Measurements from ENCODE around the gene YARS1.

YARS1 gene

DNA sequence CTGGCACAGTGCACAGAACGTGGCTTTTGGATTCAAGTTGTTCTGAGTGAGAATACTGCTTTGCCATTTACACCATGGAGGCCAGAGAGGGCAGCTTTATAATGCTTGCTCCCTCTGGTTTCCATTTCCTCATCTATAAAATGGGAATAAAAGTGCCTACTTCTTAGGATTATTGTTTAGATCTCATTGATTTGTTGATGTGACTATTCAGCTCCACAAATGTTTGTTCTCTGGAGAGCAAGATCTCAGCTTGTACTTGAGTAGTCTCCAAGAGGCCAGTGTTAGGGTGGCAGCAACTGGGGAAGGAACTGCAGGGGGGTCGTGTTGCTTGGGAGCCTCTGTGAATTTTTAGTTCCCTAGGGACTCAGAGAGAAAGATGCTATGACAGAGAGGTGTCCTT lies 55.2 kb downstream of the YARS1 start:
- no peak for DNase-seq

DNA sequence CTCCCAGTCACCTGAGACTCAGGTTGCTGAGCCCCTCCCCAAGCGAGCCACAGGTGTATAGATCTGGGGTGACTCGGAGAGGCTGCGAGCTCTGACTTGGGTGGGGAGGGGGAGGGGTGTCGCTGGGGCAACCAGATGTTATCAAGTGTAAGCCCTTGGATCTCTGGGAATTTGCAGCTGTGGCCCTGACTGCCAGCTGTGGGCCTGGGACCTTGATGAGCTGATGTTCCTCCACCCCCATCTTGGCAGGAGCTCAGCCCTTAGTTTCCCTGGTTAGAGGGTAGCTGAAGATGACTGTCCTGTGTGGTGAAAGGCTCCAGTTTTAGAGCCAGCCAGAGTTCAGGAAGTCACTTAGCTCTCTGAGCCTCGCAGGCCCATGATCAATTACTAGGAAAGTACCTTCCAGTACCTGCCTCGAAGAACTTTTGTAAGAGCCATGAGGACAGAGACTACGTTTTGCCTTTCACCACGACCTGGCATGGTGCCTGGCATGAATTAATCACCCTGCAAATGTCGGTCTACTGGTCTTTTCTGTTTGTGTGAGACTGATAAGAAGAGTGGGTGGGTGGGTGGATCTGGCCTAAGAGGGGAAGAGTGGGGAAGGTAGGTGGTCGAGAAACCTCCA lies 55.8 kb downstream of the YARS1 start:
- no peak for DNase-seq

DNA sequence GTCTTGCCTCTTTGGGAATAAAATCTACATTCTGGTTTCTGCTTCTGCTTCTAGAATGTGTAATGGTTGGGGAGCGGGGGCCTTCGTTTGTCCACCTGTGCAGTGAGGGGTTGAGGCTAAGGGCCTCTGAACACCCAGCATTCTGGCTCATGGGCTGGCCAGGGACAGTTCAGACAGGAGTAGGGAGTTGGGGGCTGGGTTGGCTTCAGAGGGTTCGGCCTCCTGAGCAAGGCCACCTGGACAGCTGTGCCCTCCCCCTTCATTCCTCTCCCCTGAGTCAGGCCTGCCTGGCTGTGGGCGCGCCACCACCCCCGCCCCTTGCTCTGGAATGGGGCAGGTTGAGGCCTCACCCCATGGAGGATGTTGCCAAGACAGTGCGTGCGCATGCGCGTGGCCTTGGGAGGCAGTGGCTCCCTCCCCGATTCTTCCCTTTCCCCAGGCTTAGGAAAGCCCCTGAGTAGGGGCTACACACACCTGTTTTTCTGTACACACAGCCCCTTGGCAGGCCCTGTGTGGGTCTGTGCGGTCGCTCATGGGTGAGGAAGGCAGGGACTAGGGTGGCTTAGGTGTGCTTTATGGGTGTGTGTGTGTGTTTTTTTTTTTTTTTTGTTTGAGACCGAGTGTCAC lies 57.0 kb downstream of the YARS1 start:
- DNase-seq, result no peak

DNA sequence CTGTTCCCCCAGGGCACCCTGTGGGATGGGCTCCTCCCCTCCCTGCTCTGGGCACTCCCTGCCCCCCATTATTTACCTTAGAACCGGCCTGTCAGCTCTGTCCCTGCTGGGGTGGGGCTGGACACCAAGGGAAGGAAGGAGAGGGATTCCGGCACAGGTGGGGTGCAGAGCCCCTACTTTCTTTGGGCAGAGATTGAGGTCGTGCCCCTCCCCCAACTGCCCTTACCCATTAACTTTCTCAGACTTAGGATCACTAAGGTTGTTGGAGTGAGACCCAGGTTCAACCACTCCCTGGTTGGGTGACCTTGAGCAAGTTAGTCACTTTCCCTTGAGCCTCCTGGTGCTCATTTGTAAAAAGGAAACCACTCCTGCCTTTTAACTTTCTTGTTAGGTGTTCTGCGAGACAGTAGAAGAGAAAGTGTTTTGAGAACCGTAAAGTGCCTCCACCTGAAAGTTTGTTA lies 57.6 kb downstream of the YARS1 start:
- DNase-seq, result no peak

DNA sequence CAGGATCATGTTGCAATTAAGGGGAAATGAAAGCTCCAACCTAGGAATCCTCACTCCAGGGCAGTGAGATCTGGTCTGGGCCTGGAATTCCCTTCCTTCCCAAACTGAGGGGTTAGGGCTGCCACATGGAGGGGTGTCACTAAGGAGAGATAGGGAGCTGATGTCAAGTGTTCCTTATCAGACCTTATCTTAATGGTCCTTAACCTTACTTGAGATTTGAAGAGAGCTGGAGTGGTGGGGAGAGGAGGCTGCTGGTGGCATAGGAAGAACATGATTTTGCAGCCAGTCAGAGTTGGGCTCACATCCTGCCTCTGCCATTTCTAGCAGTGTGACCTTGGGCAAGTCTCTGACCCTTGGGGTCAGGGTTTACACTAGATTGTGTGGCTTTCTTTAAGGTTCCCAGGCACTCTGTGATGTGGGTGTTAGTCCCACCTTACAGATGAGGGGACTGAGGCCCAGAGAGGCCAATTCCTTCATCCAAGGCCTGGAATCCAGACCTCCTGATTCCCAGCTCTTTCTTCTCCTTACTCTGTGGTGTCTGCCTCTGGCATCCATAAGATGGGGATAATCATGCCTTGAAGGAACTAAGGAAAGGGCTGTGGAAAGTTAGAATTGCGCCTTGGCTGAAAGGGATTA lies 58.2 kb downstream of the YARS1 start:
- no peak for DNase-seq

DNA sequence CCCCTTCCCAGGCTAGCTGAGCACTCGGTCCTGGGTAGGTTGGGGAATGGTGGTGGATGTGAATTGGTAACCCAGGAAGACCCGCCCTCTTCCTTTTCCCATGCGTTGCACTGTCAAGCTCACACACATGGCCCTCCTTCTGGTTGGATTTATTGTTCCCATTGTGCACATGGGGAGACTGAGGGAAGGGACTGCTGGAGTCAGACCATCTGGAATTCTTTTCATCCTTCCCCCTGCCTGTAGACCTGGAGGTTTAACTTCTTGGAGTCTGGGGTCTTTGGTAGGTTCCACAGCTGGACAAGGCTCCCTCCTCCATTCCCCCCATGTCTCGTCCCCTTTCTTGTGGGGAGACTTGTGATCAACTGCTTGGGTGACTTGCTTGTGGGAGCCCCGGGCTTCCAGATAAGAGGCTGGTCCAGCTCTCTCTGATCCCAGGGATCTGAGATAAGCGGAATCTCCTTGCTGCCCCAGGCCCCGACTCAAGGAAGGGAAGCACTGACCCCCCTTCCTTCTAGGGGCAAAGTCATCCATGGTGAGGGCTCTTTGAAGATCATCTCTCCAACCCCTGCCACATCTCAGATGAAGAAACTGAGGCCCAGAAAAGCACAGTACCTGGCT lies 58.9 kb downstream of the YARS1 start:
- DNase-seq, result no peak

DNA sequence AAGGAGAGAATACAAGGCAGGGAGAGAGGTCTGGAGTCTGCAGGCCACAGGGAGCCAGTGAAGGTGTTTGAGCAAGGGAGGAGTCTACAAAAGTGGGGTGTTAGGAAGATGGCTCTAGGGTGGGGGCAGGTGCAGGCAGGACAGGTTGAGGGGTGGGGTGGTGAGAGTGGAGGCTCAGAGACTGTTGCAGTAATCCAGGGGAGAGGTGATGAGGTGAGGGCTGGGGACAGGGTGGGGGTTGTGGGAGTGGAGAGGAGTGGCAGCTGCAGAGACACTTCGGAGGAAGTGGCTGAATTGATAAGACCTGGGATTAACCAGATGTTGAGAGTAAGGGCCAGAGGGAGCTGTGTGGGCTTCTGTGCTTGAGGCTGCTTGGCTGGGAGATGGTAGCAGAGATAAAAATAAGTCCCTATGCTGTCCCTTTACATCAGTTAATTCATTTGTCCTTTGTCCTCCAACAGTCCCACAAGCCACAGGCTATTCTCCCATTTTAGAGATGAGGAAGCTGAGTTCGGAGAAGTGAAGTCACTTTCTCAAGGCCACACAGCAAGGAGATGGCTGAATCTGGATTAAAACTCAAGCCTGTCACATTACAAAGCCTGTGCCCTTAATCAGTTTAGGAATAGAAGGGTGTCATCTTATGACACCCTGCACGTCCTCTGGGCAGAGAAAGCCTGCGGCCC lies 59.8 kb downstream of the YARS1 start:
- no peak for DNase-seq

DNA sequence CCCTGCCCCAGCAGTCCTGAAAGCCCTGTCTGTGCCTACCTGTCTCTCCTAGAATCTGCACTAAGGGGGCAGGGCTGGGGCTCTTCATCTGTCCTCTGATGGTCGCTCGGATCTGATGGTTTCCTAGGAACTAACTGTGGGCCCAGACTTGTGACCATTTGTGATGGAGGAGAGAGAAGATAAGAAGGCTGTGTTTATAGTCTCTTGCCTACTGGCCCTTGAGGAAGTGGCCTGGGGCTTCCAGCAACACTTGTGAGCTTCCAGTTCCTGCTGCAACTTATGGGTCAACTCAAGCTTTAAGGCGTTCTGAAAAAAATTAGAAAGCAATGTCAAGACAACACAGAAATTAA lies 61.4 kb downstream of the YARS1 start:
- no peak for DNase-seq

DNA sequence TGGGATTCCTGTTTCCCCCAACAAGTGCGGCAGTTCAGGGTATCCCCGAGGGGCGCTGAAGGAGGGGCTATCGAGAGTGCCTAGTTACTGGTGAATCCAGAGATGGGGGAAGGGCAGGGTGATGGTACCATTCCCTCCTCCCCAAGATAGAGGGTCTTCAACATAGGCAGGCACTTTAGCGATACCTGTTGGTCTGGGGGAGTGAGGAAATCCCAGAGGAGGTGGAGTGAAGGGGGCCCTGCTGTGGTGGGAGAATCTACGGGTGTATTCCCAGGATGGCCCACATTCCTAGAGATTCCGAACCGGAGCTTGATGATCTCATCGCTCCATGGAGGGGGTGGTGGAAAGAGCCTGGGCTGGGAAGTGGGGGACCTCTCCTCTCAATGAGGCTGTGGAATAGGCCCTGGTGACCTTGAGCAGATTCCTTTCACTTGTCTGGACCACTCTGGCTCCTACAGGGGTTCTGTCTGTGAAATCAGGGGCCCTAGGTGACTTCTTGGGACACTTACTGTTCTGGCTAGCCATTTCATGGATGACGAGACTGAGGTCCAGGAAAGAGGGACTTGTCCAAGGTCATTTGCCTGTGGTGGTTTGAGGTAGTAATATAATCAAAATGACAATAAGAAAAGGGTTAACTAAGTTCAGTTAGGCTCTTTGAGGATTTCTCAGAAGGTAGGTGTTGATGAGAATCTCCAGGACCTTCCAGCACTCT lies 61.9 kb downstream of the YARS1 start:
- no peak for DNase-seq

DNA sequence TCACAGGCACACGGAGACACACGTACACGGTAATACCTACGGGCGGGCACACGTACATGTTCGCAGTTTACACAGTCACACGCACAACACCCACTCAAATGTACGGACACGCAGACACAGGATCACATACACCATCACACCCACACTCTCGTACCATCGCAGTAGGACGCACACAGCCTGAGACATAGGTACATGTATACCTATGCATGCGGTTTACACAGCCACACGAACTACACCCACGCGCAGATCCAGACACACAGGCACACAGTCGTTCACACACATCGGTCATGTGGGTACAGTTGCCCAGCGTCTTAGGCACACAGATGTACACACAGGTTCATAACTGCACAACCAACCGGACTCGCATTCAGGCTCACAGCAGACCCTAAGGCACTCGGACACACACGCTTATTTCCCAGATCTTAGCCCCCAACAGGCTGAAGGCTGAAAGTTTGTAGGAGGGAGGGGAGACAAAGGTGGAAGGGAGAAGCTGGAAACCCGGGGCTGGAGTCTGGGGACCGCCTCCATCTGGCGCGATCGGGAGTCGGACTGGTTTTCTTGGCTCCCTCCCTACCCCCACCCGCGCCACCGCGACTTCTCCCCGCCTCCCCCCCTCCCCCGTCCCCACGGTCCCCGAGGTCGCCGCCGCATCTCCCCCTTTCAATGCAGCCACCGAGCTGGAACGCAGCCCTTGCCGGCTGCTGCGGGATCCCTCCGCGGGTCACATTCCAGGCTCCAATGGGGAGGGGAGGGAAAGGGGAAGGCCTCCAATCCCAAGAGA lies 62.7 kb downstream of the YARS1 start:
- peak; percentile 25 to 56 for DNase-seq

DNA sequence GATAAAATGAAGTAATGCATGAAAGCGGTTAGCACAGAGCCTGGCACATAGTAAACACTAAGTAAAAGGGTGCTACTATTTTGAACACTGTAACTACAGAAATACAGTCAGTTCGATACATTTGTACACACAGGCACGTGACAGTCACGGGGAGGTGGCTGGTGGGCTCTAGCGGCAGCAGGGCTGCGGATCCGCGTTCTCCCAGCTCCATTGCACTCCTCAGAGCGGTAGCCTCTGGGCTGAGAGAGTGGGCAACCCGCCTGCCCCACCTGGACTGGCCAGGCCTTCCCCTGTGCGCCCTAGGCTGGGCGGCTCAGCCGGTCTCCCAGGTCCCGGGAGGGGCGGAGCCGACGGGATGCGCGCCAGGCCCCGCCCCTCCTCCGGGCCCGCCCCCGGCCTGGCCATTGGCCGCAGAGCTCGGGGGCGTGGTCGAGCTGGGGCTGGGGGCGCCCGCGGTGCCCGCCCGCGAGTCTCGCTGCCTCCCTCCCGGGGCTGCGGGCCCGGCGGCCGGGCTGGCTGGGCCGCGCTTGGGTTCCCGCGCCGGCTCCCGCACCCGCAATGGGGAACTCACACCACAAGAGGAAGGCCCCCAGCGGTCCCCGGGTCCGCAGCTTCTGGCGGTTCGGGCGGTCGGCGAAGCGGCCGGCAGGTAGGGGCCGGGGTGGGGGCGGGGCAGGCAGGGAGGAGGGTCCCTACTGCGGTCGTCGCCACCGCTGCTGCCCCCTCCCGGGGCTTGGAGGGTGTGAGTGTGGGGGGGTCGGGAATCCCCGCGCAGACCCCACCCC lies 63.4 kb downstream of the YARS1 start:
- peak; percentile 54 to 78 for DNase-seq

DNA sequence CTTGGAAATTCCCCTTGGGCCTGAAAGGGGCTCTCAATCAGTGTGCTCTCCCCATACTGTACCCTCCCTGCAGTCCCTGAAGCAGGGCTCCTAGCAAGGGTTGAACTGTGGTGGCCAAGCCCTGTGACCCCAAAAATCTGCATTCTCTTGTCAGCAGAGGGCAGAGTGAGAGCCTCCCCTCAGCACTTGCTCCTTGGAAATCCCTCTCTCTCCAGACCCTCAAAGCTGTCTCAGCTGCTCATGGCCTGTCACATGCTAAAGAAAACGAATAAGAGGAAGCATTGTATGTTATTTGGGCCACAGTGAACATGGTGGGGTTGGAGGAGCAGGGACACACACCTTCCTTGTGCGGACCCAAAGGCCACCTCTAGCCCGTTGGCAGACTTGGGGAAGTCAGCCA lies 67.4 kb downstream of the YARS1 start:
- DNase-seq, result no peak

DNA sequence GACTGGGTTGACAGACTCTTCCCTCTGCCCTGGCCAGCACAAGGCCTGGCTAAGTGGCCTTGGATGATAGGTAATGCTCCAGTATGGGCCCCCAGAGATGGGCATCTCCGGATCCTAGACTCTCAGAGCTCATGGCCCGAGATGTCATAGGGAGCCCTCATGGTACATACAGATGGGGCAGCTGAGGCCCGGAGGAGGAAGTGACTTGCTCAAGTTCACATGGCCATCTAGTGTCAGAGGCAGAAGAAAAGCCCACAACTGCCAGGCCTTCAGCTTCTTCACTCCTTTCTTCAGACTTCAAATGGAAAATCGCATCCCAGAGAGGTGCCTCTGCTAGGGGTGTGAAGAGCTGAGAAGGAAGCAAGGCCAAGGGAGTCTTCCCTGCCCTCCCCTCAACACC lies 67.8 kb downstream of the YARS1 start:
- no peak for DNase-seq

DNA sequence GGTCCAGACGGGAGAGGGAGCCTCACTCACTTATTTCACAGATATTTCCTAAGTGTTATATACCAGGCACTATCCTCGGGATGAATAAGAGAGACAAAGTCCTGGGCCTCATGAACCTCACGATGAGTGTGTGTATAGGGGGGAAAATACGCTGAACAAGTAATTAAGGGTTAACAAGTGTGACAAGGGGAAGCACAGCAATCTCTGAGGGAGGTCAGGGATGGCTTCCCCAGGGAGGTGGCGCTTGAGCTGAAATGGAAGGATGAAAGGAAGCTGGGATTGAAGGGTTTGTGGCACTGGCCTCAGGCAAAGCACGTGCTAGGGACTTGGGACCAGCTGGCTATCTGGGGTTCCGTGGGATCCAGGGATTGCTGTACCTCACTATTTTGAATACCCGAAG lies 68.2 kb downstream of the YARS1 start:
- DNase-seq, result no peak

DNA sequence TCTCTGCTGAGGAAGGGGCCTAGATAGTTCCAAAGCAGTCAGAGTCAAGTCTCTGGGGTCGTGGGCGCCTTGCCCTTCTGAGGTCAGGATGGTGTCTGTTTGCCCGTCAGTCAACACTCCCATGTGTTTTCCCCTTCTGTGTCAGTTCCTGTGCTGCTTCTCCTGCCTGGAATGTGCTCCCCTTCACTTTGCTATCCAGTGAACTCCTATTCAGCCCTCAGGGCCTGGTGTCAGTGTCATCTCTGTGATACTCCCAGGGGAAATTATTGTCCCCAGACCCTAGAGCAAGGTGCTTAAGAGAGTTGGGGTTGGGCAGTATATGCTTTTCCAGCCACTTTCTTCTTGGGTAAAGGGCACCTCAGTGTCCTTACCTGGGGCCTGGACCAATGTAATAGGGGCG lies 68.8 kb downstream of the YARS1 start:
- no peak for DNase-seq

DNA sequence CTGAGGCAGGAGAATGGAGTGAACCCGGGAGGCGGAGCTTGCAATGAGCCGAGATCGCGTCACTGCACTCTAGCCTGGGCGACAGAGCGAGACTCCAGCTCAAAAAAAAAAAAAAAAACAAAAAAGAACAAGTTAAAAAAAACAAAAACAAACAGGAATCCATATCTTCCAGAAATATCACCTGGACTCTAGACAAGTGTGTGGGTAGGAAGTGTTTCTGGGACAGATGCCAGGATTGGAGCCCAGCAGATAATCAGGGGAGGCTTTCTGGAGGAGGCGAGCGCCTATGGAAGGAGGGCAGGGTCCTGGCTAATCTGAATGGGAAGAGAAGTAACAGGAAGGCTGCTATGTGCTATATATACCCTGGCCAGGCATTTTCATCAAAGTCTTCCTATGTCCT lies 71.0 kb downstream of the YARS1 start:
- DNase-seq, result no peak

DNA sequence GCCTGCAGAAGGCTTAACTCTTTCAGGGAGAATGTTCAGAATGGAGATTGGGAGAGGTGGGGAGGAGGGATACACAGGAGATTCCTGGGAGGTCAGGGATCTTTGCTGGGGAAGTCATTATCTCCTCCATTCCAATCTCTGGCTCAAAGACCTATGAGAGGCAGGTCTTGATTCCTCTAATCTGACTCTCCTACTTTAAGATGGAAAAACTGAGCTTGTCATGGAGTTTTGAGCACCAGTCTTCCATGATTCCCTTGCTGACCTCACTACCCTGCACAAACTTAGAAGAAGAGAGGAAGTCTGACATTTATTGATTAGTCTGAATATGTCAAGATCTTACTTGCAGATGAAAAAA lies 73.1 kb downstream of the YARS1 start:
- DNase-seq, result no peak

DNA sequence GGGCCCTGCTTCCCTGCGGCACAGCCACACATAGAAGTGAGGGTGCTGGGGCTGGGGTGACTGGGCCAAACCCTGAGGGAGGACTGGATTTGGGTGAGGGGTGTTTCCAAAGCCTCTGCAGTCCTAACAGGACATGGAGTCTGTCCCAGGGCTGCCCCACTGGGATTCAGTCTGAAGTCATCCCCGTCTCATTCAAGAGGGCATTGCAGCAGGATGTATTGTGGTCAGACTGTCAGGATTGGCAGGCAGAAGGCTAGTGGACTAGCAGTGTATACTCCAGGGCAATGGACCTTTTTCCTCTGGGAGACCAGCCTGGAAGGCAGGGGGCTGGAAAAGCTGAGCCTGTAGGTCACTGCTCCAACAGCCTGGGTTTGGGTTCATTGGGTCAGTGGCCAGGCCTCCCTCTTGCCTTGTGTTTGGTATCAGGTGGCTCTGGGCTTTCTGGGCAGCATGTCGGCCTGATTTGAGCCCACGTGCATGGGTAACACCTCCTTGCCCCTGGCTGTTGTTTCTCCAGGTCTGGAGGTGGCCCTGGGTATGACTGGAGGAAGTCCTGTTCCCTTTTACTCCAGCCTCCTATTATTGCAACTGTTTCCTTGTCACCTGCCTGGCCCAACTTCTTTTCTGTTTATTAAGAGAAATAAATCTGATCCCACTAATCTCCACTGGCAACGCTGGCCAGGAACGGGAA lies 73.6 kb downstream of the YARS1 start:
- DNase-seq, result no peak

DNA sequence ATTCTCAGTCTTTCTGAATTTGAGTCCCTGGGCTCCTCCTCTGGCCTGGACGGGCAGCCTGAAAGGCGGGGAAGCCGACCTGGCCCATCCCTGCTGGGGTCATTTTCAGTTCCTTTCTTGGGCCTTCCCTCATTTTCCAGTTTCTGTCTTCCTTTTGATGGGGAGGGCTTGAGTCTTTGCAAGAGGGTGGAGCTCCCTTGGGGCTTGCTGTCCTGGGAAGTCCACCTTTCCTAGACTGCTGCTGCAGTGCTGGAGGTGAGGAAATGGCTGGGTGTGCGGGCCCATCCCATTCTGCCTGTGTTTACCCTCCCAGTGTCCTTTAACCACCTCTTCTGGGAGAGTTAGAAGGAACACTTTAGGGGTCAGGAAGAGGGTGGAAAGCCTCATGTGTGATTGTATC lies 74.2 kb downstream of the YARS1 start:
- DNase-seq, result no peak

DNA sequence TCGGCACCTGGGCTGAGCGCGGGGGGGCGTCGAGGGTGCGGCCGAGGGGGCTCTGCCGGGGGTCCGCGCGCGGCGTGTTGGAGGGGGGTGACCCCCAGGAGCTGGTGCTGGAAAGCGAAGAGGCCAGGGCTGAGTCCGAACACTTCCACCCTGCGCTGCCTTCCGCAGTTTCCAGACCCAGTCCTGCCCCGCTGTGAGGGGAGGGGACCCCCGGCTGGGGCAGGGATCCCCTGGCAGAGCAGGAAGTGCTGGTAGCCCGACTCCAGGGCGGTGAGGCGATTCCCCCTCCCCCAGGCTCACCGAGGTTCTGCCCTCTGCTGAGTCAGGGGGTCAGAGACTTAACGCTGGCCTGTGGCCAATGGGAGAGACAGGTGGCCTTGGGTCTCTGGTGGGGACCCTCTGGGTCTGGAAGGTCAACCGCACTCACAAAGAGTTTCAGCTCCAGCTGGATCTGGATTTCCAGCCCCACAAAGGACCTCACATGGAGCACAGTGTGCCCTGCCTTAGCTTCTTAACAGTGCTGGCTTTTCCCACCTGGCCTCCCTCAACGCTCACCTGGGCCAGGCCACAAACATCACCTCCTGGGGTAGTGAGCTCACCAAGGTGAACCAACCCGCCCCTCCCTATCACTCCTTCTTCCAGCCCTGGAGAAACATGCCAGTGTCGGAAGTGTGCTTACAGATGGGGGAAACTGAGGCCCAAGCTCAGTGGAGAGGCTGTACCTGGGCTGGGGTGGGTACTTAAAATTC lies 74.8 kb downstream of the YARS1 start:
- DNase-seq, result no peak
